Measurements from ENCODE around the gene RHOF.

Gene RHOF

GRCh38 chr12:121829250-121829918, 35.9 kb upstream of the RHOF start:
- Histone ChIP-seq H2BK120ac (ENCODE audit: insufficient read depth, low read length, poor library complexity) (no peak overlapping the region), H2BK5ac (ENCODE audit: low read depth, low read length, poor library complexity) (no peak overlapping the region), H3K79me2 (ENCODE audit: control insufficient read depth, insufficient read depth, low read length, poor library complexity) (no peaks in the 10 kb centered on the region), H4K12ac (ENCODE audit: low read depth, low read length) (no peak overlapping the region), H3K27ac (ENCODE audit: low read depth, low read length) (no peak overlapping the region), H3K4me1 (ENCODE audit: control insufficient read depth in 1 of 2, insufficient read depth in 2 of 2, low read length in 2 of 2) (no peaks in the 10 kb centered on the region), H3K4me3 (ENCODE audit: low read depth, low read length) (no peak overlapping the region), H3K4ac (ENCODE audit: low read depth, low read length) (no peak overlapping the region), H3K14ac (ENCODE audit: low read length) (no peak overlapping the region), H3K9me3 (ENCODE audit: insufficient read depth, low read depth, low read length) (no peaks in the 10 kb centered on the region), H3K36me3 (ENCODE audit: control insufficient read depth in 1 of 2, insufficient read depth in 2 of 2, low read length in 2 of 2) (peaks cover 54 to 62% of the 10 kb centered on the region in 2 experiments), H3K23ac (ENCODE audit: low read length) (no peak overlapping the region), H3K18ac (ENCODE audit: low read length) (no peak overlapping the region), H2AK5ac (ENCODE audit: low read length) (no peak overlapping the region), H2AFZ (ENCODE audit: insufficient read depth, low read length, poor library complexity) (no peak overlapping the region), H4K8ac (ENCODE audit: low read depth, low read length) (no peak overlapping the region), H3K9ac (ENCODE audit: low read length) (no peak overlapping the region), H3K27me3 (ENCODE audit: insufficient read depth, low read length) (no peaks in the 10 kb centered on the region), H4K91ac (ENCODE audit: low read depth, low read length) (no peak overlapping the region), H3K79me1 (ENCODE audit: low read length) (no peaks in the 10 kb centered on the region), H2BK12ac (ENCODE audit: low read length) (no peak overlapping the region), H3K4me2 (ENCODE audit: low read length) (no peak overlapping the region)
- no peak for DNase-seq
- no CpG with 5 or more reads among the region's 7 CpGs for WGBS (ENCODE audit: extremely low coverage, insufficient coverage, insufficient read length)

DNA sequence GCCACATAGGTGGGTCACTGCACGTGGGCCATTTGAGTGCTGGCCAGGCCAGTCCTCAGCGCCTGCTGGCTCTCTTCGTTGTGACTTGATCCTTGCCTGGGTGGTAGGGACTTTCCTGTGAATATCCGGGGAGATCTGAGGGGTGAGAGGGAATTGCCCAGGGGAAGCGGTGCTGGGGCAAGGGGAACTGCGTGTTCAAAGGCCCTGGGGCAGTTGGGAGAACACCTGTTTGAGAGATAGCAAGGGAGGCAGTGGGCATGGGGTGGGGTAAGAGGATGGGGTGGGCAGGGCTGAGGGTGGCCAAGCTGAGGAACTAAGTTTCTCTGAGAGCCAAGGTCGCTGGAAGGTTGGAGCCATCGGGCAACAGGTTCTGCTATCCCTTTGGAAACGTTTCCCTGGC, 35.3 kb upstream of the RHOF start:
- H3K79me1 ChIP-seq (ENCODE audit: low read length): no peaks in the 10 kb centered on the region
- H4K8ac ChIP-seq (ENCODE audit: low read depth, low read length): no peak overlapping the region
- H3K36me3 ChIP-seq (ENCODE audit: control insufficient read depth in 1 of 2, insufficient read depth in 2 of 2, low read length in 2 of 2): peaks cover 55 to 66% of the 10 kb centered on the region in 2 experiments
- no peaks in the 10 kb centered on the region for H3K9me3 ChIP-seq (ENCODE audit: insufficient read depth, low read depth, low read length)
- no peak overlapping the region for H3K27ac ChIP-seq (ENCODE audit: low read depth, low read length)
- no peak overlapping the region for H2BK120ac ChIP-seq (ENCODE audit: insufficient read depth, low read length, poor library complexity)
- no peak for DNase-seq
- H3K4ac ChIP-seq (ENCODE audit: low read depth, low read length): no peak overlapping the region
- H2AFZ ChIP-seq (ENCODE audit: insufficient read depth, low read length, poor library complexity): no peak overlapping the region
- no peak overlapping the region for H2BK12ac ChIP-seq (ENCODE audit: low read length)
- no peak overlapping the region for H3K9ac ChIP-seq (ENCODE audit: low read length)
- no peak overlapping the region for H3K4me3 ChIP-seq (ENCODE audit: low read depth, low read length)
- H3K4me2 ChIP-seq (ENCODE audit: low read length): no peak overlapping the region
- no peaks in the 10 kb centered on the region for H3K79me2 ChIP-seq (ENCODE audit: control insufficient read depth, insufficient read depth, low read length, poor library complexity)
- no peak overlapping the region for H4K91ac ChIP-seq (ENCODE audit: low read depth, low read length)
- no CpG with 5 or more reads among the region's 9 CpGs for WGBS (ENCODE audit: extremely low coverage, insufficient coverage, insufficient read length)
- no peak overlapping the region for H3K23ac ChIP-seq (ENCODE audit: low read length)
- no peak overlapping the region for H3K14ac ChIP-seq (ENCODE audit: low read length)
- H3K4me1 ChIP-seq (ENCODE audit: control insufficient read depth in 1 of 2, insufficient read depth in 2 of 2, low read length in 2 of 2): no peaks in the 10 kb centered on the region
- H2BK5ac ChIP-seq (ENCODE audit: low read depth, low read length, poor library complexity): no peak overlapping the region
- H3K18ac ChIP-seq (ENCODE audit: low read length): no peak overlapping the region
- H4K12ac ChIP-seq (ENCODE audit: low read depth, low read length): no peak overlapping the region
- no peak overlapping the region for H2AK5ac ChIP-seq (ENCODE audit: low read length)
- no peaks in the 10 kb centered on the region for H3K27me3 ChIP-seq (ENCODE audit: insufficient read depth, low read length)

DNA sequence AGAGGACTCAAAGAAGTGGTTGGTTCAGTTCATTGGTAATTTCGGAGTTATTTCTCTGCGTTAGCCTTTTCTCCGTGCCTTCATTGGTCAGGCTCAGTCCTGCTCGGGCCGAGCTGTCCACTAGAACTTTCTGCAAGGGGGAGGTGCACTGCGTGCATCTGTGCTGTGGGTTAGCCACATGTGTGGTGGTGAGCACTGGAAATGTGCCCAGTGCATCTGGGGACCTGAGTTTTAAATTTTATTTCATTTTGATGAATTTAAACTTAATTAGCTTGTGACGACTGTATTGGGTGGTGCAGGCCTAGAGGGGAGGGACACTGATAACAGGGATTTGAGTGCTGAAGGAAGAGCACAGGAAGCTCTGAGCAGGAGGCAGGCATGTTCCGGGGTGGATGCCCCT, 34.8 kb upstream of the RHOF start:
- Histone ChIP-seq H2BK120ac (ENCODE audit: insufficient read depth, low read length, poor library complexity) (no peak overlapping the region), H3K79me2 (ENCODE audit: control insufficient read depth, insufficient read depth, low read length, poor library complexity) (no peaks in the 10 kb centered on the region), H2AFZ (ENCODE audit: insufficient read depth, low read length, poor library complexity) (no peak overlapping the region), H4K12ac (ENCODE audit: low read depth, low read length) (no peak overlapping the region), H4K91ac (ENCODE audit: low read depth, low read length) (no peak overlapping the region), H3K9me3 (ENCODE audit: insufficient read depth, low read depth, low read length) (no peaks in the 10 kb centered on the region), H4K8ac (ENCODE audit: low read depth, low read length) (no peak overlapping the region), H3K18ac (ENCODE audit: low read length) (no peak overlapping the region), H3K4me1 (ENCODE audit: control insufficient read depth in 1 of 2, insufficient read depth in 2 of 2, low read length in 2 of 2) (no peaks in the 10 kb centered on the region), H3K79me1 (ENCODE audit: low read length) (no peaks in the 10 kb centered on the region), H3K27ac (ENCODE audit: low read depth, low read length) (no peak overlapping the region), H3K27me3 (ENCODE audit: insufficient read depth, low read length) (no peaks in the 10 kb centered on the region), H3K4ac (ENCODE audit: low read depth, low read length) (no peak overlapping the region), H2BK12ac (ENCODE audit: low read length) (no peak overlapping the region), H2AK5ac (ENCODE audit: low read length) (no peak overlapping the region), H3K4me2 (ENCODE audit: low read length) (no peak overlapping the region), H2BK5ac (ENCODE audit: low read depth, low read length, poor library complexity) (no peak overlapping the region), H3K9ac (ENCODE audit: low read length) (no peak overlapping the region), H3K23ac (ENCODE audit: low read length) (no peak overlapping the region), H3K36me3 (ENCODE audit: control insufficient read depth in 1 of 2, insufficient read depth in 2 of 2, low read length in 2 of 2) (peaks cover 60 to 71% of the 10 kb centered on the region in 2 experiments), H3K14ac (ENCODE audit: low read length) (no peak overlapping the region), H3K4me3 (ENCODE audit: low read depth, low read length) (no peak overlapping the region)
- WGBS (ENCODE audit: extremely low coverage, insufficient coverage, insufficient read length): no CpG with 5 or more reads among the region's 8 CpGs
- no peak for DNase-seq

- H3K36me3 ChIP-seq (ENCODE audit: control insufficient read depth in 1 of 2, insufficient read depth in 2 of 2, low read length in 2 of 2): peaks cover 67 to 76% of the 10 kb centered on the region in 2 experiments
- H3K27ac ChIP-seq (ENCODE audit: low read depth, low read length): no peak overlapping the region
- H3K4me1 ChIP-seq (ENCODE audit: control insufficient read depth in 1 of 2, insufficient read depth in 2 of 2, low read length in 2 of 2): no peaks in the 10 kb centered on the region
- DNase-seq: no peak
- H3K18ac ChIP-seq (ENCODE audit: low read length): no peak overlapping the region
- H2AK5ac ChIP-seq (ENCODE audit: low read length): no peak overlapping the region
- no peak overlapping the region for H4K12ac ChIP-seq (ENCODE audit: low read depth, low read length)
- no peaks in the 10 kb centered on the region for H3K79me2 ChIP-seq (ENCODE audit: control insufficient read depth, insufficient read depth, low read length, poor library complexity)
- no CpG with 5 or more reads among the region's 48 CpGs for WGBS (ENCODE audit: extremely low coverage, insufficient coverage, insufficient read length)
- no peak overlapping the region for H3K23ac ChIP-seq (ENCODE audit: low read length)
- no peak overlapping the region for H4K91ac ChIP-seq (ENCODE audit: low read depth, low read length)
- H3K4me2 ChIP-seq (ENCODE audit: low read length): no peak overlapping the region
- H2AFZ ChIP-seq (ENCODE audit: insufficient read depth, low read length, poor library complexity): no peak overlapping the region
- no peak overlapping the region for H2BK120ac ChIP-seq (ENCODE audit: insufficient read depth, low read length, poor library complexity)
- H2BK5ac ChIP-seq (ENCODE audit: low read depth, low read length, poor library complexity): no peak overlapping the region
- no peaks in the 10 kb centered on the region for H3K9me3 ChIP-seq (ENCODE audit: insufficient read depth, low read depth, low read length)
- H4K8ac ChIP-seq (ENCODE audit: low read depth, low read length): no peak overlapping the region
- no peak overlapping the region for H3K4me3 ChIP-seq (ENCODE audit: low read depth, low read length)
- H2BK12ac ChIP-seq (ENCODE audit: low read length): no peak overlapping the region
- no peaks in the 10 kb centered on the region for H3K79me1 ChIP-seq (ENCODE audit: low read length)
- H3K4ac ChIP-seq (ENCODE audit: low read depth, low read length): no peak overlapping the region
- H3K14ac ChIP-seq (ENCODE audit: low read length): no peak overlapping the region
- H3K27me3 ChIP-seq (ENCODE audit: insufficient read depth, low read length): no peaks in the 10 kb centered on the region
- H3K9ac ChIP-seq (ENCODE audit: low read length): no peak overlapping the region
These were observed 34.0 kb upstream of the RHOF start for GRCh38 chr12:121827351-121828099.

Data from trophoblast cell (in vitro differentiated cells and primary cell).